Measurements from ENCODE around the gene PAX7. TPM values are rescaled to one million over a fixed set of nuclear protein-coding genes. Genes with fewer than 3 reads are reported as not detected.

Gene PAX7
- total RNA-seq (2022; extraction: Qiagen RNA extraction; ENCODE audit: low read depth) = 0.52 to 0.65 TPM (median 0.60 TPM) in 5 replicates

GRCh38 chr1:18630511-18631495 lies at the start of gene PAX7:
Gene PAX7 (plus strand): TSS chr1:18630846. CDS start chr1:18631604, 758 bp downstream.

Other genes starting within 250 kb of the PAX7 start
- 1.1 to 1.6 TPM (median 1.3 TPM) in 5 replicates for gene KLHDC7A, start 149.9 kb upstream of the PAX7 start, total RNA-seq (2022; extraction: Qiagen RNA extraction; ENCODE audit: low read depth)
- not detected in 5 replicates for gene TAS1R2, start 228.8 kb downstream of the PAX7 start, total RNA-seq (2022; extraction: Qiagen RNA extraction; ENCODE audit: low read depth)